Activated CD4-positive, alpha-beta memory T cell treated with anti-CD3 and anti-CD28 coated beads for 36 hours (primary cell): ENCODE data around the gene CCN2. TPM values are rescaled to one million over a fixed set of nuclear protein-coding genes. Genes with fewer than 3 reads are reported as not detected.

ENCODE experiments used
- CTCF ChIA-PET: fragments of 350-600 bp; sonication (Branson Sonifier 250); formaldehyde crosslinking; loops from one replicate; lab custom pipeline; 2021; ENCODE audit warnings: antibody characterized with exemption, inconsistent platforms; lab: Charles Lee
- POLR2A ChIA-PET: fragments of 350-600 bp; sonication (Branson Sonifier 250); formaldehyde crosslinking; loops from one replicate; lab custom pipeline; 2021; ENCODE audit warnings: antibody characterized with exemption; lab: Charles Lee
- DNase-seq: peaks from one replicate; pipeline ENCODE4 v3.0.0-alpha.2; 2020
- H3K27ac Mint-ChIP-seq: one replicate; pipeline ENCODE4 v1.8.0; 2021; ENCODE audit warnings: mixed read lengths
- H3K27me3 Mint-ChIP-seq: one replicate; pipeline ENCODE4 v1.8.0; 2021; ENCODE audit warnings: mixed read lengths
- H3K36me3 Mint-ChIP-seq: one replicate; pipeline ENCODE4 v1.8.0; 2021; ENCODE audit warnings: mixed read lengths
- H3K4me1 Mint-ChIP-seq: one replicate; pipeline ENCODE4 v1.8.0; 2021; ENCODE audit warnings: low read depth, mixed read lengths
- H3K4me3 Mint-ChIP-seq: one replicate; pipeline ENCODE4 v1.8.0; 2021; ENCODE audit warnings: mild to moderate bottlenecking, mixed read lengths
- H3K9me3 Mint-ChIP-seq: one replicate; pipeline ENCODE4 v1.8.0; 2021; ENCODE audit warnings: mixed read lengths
- intact Hi-C: fragments of 100-400 bp; cut with micrococcal nuclease; formaldehyde crosslinking; loops from one replicate; pipeline ENCODE4 v1.15.1; 2023
- total RNA-seq, 2 experiments: library from RNA; stranded (reverse); gene quantifications; one replicate each; pipeline ENCODE4 v1.2.3, GENCODE V29; 2021

The CCN2 gene
- total RNA-seq, 2 experiments from 2014 or later: not detected

DNA sequence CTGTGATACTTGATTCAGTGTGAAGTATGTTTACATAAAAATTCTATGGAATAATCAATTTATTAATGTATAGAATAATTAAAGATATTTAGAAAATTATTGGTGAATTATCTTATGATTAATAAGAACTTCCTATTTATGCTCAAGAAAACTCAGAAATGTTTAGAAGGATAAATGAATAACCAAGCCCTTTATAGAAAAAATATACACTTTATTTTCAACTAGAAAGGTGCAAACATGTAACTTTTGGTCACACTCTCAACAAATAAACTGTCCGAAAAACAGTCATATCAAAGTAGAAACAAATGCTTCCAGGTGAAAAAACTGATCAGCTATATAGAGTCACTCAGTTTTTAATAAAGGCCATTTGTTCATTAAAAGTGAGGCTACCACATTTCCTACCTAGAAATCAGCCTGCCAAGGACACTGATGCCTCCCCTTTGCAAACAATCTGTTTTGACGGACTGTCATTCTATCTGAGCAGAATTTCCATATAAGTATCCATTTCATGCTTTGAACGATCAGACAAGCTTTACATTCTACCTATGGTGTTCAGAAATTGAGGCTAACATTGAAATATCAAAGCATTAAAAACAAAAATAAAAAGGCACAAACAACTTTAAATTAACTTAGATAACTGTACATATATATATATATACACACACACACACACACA, 3.0 kb downstream of the CCN2 start:
- Mint-ChIP-seq H3K4me1 (peaks cover 15% of the 10 kb centered on the region), H3K27me3 (peaks cover 47% of the 10 kb centered on the region), H3K4me3 (no peak overlapping the region), H3K36me3 (no peaks in the 10 kb centered on the region), H3K9me3 (no peaks in the 10 kb centered on the region), H3K27ac (no peak overlapping the region)
- ChIA-PET POLR2A (no interaction called here), CTCF (no interaction called here)
- no peak for DNase-seq
- intact Hi-C loops: no loop called here

DNA sequence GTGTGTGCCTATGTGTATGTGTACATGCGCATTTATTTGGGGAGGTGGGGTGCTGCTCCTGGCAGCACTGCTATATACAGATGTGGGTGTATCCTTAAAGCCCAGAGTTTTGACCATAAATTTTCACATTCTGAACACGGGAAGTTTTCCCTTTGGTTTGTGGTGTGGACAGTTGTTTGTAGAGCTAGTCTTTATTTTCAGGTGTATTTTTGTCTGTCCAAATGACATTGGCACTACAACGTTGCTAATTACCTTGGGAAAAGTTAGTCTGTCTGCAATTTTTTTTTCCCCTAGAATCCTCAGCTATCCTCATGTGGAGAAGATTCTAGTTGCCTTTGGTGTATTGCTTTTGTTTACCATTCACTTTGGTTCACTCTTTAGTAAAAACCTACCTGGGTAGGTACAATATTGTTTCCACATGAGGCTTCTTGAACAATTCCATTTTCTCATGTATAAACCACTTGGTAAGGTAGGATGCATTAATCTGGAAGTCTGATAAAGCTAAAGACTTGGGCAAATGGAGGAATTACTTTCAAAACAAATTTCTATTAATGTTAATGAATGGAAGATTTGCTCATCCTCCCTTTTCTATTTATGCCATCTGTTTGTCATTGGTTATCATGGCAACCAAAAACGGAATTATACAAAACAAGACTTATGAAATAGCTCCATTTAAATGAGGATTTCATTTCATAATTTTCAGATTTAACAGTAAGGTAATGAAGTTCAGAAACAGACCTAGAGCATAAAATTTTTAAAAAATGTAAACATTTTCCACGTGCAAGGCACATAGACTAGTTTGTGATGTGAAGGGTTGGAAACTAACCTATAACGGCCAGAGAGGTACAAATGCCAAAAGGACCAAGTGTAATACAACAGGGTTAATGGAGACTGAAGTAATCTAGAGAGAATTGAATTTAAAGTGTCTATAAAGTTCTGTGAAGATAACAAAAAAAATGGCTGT, 3.9 kb downstream of the CCN2 start:
- H3K4me3 Mint-ChIP-seq: no peak overlapping the region
- intact Hi-C loops: no loop called here
- H3K27me3 Mint-ChIP-seq: peaks cover 40% of the 10 kb centered on the region

DNA sequence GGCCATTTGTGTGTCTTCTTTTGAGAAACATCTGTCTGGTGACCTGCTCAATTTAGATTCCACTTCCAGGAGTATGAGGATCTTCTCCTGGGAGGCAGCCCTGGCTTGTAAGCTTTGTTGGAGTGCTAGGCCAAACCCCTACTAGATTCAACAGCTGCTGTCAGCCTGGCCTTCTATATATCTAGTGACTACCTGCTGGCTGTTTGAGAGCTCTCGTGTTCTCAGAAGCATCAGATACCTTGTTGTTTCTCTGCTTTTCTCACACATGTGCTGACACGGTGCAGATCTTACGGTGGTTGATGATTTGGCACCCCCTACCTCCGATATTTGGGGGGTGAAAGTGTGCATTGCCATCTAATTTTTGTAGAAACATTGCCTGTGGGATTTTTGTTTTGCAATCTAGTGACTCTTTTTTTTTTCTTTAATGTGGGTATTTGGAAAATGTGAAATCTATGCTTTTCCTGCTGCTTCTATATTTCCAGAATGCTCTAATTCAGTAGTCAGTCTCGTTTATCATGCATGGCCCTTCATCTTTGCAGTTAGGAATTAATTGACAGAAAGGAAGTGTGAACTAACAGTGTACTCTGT, 4.7 kb downstream of the CCN2 start:
- Mint-ChIP-seq H3K4me3 (no peak overlapping the region), H3K27ac (no peak overlapping the region), H3K36me3 (no peaks in the 10 kb centered on the region), H3K9me3 (no peaks in the 10 kb centered on the region), H3K4me1 (peaks cover 13% of the 10 kb centered on the region), H3K27me3 (peaks cover 34% of the 10 kb centered on the region)
- CTCF ChIA-PET: interaction anchor here (0.5 kb wide), 1 partner anchor 252 kb away, joined by 3 read pairs; no protein-coding TSS in a partner anchor
- intact Hi-C loops: no loop called here
- DNase-seq: no peak
- POLR2A ChIA-PET: no interaction called here

More for the DNA sequence above, 3.9 kb downstream of the CCN2 start:
- Mint-ChIP-seq H3K27ac (no peak overlapping the region), H3K36me3 (no peaks in the 10 kb centered on the region), H3K9me3 (no peaks in the 10 kb centered on the region), H3K4me1 (peaks cover 15% of the 10 kb centered on the region)
- no peak for DNase-seq
- ChIA-PET POLR2A (no interaction called here), CTCF (no interaction called here)

DNA sequence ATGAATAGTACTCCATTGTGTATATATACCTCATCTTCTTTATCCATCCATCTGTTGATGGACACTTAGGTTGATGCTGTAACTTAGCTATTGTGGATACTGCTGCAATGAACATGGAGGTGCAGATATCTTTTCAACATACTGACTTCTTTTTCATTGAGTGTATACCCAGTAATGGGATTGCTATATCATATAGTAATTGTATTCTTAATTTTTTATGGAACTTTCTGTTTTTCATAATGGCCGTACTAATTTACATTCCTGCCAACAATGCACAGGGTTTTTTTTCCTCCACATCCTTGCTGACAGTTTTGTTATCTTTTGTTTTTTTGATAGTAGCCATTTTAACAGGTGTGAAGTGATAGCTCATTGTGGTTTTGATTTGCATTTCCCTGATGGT, 5.2 kb downstream of the CCN2 start:
- Mint-ChIP-seq H3K36me3 (no peaks in the 10 kb centered on the region), H3K9me3 (no peaks in the 10 kb centered on the region), H3K27ac (no peak overlapping the region), H3K4me1 (peaks cover 13% of the 10 kb centered on the region), H3K27me3 (peaks cover 30% of the 10 kb centered on the region), H3K4me3 (no peak overlapping the region)
- POLR2A ChIA-PET: no interaction called here
- CTCF ChIA-PET: interaction anchor here (0.5 kb wide), 1 partner anchor 251 kb away, joined by 3 read pairs; no protein-coding TSS in a partner anchor
- intact Hi-C loops: no loop called here
- no peak for DNase-seq

DNA sequence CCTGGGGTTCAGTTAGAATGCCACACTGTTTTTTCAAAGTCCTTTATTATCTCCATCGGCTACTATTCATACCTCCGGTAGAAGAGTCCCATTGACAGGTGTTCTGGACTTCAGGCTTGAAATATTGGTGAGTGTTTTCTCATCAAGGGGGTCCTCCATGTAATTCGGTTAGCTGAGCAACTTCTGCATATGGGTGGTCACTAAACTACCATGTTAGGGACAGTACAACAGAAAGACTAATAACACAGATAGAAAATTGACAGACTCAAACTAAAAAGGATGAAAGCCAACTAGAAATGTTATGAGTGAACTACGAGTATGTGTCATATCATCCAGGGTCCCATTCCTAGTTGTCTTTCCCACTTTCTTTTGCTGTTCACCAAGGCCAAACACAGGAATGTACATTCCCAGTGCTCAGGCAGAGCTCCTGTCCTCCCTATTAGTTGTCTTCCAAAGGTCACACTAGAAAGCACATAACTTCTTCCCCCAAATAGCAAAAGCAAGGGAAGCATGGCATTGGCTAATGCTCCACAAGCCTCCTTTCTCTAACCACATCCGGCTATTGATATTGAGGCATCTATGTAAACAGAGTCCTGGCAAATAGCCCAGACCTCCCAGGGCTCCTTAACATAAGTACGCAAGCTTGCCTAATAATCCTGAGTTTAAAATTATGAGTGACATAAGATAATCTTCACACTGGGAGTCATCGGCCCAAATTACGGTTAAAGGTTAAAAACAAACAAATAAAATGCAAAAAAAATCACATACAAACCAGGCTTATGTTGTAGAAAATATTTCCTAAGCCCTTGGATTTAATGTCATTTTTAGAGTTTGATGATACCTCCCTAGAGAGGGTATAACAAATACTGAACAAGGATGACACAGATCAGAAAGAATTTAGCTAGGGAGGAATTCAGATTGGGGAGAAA, 13.2 kb downstream of the CCN2 start:
- no peaks in the 10 kb centered on the region for H3K4me1 Mint-ChIP-seq
- H3K4me3 Mint-ChIP-seq: no peak overlapping the region
- no peak for DNase-seq
- ChIA-PET CTCF (no interaction called here), POLR2A (no interaction called here)
- H3K27ac Mint-ChIP-seq: no peak overlapping the region
- H3K36me3 Mint-ChIP-seq: no peaks in the 10 kb centered on the region
- H3K27me3 Mint-ChIP-seq: no peaks in the 10 kb centered on the region
- intact Hi-C loops: no loop called here
- no peaks in the 10 kb centered on the region for H3K9me3 Mint-ChIP-seq

DNA sequence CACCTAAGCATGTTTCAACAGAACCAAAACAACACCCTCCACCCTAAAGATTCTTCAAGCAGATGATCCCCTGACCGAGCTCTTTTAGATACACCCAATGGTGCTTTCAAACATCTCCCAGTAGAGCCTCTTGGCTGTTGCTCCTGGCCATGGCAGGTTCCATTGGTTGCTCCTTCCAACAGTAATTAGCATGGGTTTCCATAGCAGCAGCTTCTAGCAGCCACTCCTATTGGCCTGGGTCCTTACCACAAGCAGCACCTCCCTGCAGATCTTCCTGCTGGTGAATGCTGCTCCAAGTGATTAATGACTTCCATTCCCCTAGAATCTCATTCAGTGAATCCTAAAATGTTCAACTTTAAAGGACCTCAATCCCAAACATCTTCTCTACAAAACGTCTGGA, 13.9 kb downstream of the CCN2 start:
- ChIA-PET POLR2A (no interaction called here), CTCF (no interaction called here)
- Mint-ChIP-seq H3K4me3 (no peak overlapping the region), H3K36me3 (no peaks in the 10 kb centered on the region), H3K27me3 (no peaks in the 10 kb centered on the region), H3K9me3 (no peaks in the 10 kb centered on the region), H3K4me1 (no peaks in the 10 kb centered on the region), H3K27ac (no peak overlapping the region)
- intact Hi-C loops: no loop called here
- DNase-seq: no peak

DNA sequence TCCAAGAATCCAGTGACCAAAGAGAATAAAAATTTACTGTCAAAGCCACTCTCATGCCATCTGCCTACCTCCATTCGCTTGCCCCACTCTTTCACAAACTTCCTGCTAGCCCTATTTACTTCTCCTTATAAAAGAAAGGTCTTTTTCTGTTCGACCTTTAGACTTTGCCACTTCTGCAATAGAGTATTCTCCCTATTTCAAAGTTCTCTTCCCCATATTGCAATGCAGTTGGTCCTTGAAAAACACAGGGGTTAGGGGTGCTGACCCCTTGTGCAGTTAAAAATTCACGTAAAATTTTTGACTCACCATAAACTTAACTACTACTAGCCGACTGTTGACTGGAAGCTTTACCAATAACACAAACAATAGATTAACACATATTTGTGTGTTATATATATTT, 15.0 kb downstream of the CCN2 start:
- POLR2A ChIA-PET: no interaction called here
- intact Hi-C loops: no loop called here
- H3K27me3 Mint-ChIP-seq: peaks cover 4% of the 10 kb centered on the region
- no peak overlapping the region for H3K4me3 Mint-ChIP-seq
- CTCF ChIA-PET: no interaction called here
- H3K27ac Mint-ChIP-seq: no peak overlapping the region
- H3K9me3 Mint-ChIP-seq: no peaks in the 10 kb centered on the region
- no peaks in the 10 kb centered on the region for H3K36me3 Mint-ChIP-seq
- DNase-seq: no peak
- no peaks in the 10 kb centered on the region for H3K4me1 Mint-ChIP-seq

DNA sequence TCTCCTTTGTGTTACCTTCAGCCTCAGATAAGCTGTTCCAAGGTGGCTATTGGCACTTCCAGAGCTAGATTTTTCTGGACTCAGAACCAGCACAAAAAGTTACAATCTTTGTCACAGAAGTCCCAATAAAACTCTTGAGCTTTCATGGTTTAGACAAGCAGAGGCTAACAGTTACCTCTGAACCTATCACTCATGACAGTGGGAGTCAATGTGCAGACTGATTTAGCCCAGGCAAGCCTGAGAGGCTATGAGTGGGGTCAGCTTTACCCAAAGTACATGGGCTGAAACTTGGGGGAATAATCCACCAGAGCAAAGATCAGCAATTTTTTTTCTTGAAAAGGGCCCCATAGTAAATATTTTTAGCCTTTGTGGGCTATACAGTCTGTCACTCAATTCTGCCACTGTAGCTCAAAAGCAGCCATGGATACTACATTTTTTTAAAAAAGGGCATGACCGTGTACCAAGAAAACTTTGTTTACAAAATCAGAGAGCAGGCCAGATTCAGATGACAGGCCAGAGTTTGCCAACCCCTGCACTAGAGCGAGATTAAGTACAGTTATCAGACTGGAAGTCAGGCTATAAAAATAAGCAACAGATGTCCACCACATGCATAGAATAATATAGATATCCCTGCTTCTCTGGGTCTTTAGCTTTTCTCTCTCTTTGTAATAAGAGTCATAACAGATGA, 20.0 kb downstream of the CCN2 start:
- no peaks in the 10 kb centered on the region for H3K9me3 Mint-ChIP-seq

DNA sequence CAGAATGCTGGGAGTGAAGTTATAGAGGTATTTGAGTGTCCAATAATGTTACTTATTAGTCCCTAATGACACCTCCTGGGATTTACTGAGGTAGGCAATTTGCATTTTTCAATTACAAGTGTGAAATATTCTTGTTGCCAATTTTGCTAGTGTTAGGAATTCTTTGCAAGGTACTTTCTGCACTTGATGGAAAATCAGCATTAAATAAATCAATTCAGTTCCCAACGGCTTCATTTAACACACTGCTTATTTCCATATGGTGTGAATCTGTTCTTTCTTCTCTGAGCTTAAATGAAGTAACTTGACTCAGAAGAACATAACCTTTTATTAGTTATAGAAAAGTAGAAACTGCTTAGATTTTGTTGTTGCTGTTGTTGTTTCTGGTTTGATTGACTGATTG, 21.2 kb downstream of the CCN2 start:
- intact Hi-C loops: no loop called here
- POLR2A ChIA-PET: no interaction called here

More for the DNA sequence above, 20.0 kb downstream of the CCN2 start:
- POLR2A ChIA-PET: no interaction called here
- peaks cover 9% of the 10 kb centered on the region for H3K27me3 Mint-ChIP-seq
- intact Hi-C loops: no loop called here
- no peak overlapping the region for H3K4me3 Mint-ChIP-seq
- H3K36me3 Mint-ChIP-seq: no peaks in the 10 kb centered on the region
- no peak overlapping the region for H3K27ac Mint-ChIP-seq
- CTCF ChIA-PET: interaction anchor here (1.5 kb wide), 1 partner anchor 16 kb away, joined by 5 read pairs; no protein-coding TSS in a partner anchor
- DNase-seq: no peak
- no peaks in the 10 kb centered on the region for H3K4me1 Mint-ChIP-seq

DNA sequence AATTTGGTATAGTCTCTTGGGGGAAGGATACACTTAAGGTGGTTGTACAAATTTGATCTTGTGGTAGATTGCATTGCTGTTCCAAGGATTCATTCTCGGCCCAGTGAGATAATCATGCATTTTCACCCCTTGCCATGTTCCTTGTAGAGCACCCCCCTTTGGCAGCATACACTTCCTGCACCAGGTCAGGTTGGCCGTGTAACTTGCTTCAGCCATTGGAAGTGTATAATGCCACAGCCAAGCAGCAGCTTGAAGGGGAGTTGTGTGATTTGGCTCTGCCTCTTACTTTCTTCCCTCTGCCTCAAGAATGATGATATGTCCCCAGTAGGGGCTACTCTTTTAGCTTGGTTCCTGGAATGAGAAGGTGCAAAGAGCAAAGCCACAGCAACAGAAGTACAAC, 21.9 kb downstream of the CCN2 start:
- POLR2A ChIA-PET: no interaction called here
- no peak overlapping the region for H3K27ac Mint-ChIP-seq
- H3K4me3 Mint-ChIP-seq: no peak overlapping the region
- CTCF ChIA-PET: no interaction called here
- intact Hi-C loops: no loop called here
- H3K4me1 Mint-ChIP-seq: no peaks in the 10 kb centered on the region
- DNase-seq: no peak
- no peaks in the 10 kb centered on the region for H3K9me3 Mint-ChIP-seq
- peaks cover 9% of the 10 kb centered on the region for H3K27me3 Mint-ChIP-seq
- no peaks in the 10 kb centered on the region for H3K36me3 Mint-ChIP-seq

More for the DNA sequence above, 21.2 kb downstream of the CCN2 start:
- CTCF ChIA-PET: interaction anchor here (1.5 kb wide), 1 partner anchor 15 kb away, joined by 5 read pairs; no protein-coding TSS in a partner anchor
- Mint-ChIP-seq H3K9me3 (no peaks in the 10 kb centered on the region), H3K36me3 (no peaks in the 10 kb centered on the region), H3K4me1 (no peaks in the 10 kb centered on the region), H3K4me3 (no peak overlapping the region), H3K27ac (no peak overlapping the region), H3K27me3 (peaks cover 9% of the 10 kb centered on the region)
- no peak for DNase-seq

DNA sequence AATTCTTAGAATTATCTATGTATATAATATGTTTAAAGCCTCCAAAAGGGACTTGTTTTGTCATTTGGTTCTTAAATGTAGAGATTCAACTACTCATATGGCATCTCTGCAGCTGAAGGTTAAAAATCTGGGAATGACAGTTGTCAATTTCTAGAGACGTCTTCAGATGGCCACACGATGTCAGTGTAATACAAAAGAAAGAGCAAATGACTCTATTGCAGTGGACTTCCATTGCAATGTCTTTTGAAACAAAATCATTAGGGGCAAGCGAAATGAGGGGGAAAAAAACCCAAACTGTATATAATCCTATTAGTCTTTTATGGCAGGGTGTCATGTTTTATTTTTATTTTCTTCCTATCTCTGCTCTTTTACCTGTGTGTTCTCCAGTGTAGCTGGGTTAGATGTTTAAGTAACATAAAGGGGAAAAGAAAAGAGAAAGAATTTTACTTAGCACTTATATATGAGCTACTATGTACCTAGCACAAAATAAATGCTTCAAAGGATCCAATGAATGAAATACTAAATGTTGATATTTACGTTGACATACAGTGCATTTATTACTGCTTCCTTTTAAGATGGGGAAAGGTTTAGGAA, 26.2 kb downstream of the CCN2 start:
- H3K36me3 Mint-ChIP-seq: no peaks in the 10 kb centered on the region
- no peaks in the 10 kb centered on the region for H3K27me3 Mint-ChIP-seq
- ChIA-PET CTCF (interaction anchor here (0.5 to 2.5 kb wide), 5 partner anchors 10 to 355 kb away, joined by 3 to 10 read pairs (median 5); no protein-coding TSS in a partner anchor), POLR2A (no interaction called here)
- H3K27ac Mint-ChIP-seq: no peak overlapping the region
- no peaks in the 10 kb centered on the region for H3K4me1 Mint-ChIP-seq
- no peak overlapping the region for H3K4me3 Mint-ChIP-seq
- DNase-seq: no peak
- intact Hi-C loops: no loop called here
- H3K9me3 Mint-ChIP-seq: peaks cover 22% of the 10 kb centered on the region
